Glomerular visceral epithelial cell (primary cell): ENCODE measurements around the gene ITGA11.

Experiments used
- DNase-seq: peaks from one replicate; pipeline ENCODE4 v3.0.0-alpha.2; 2016; ENCODE audit errors: extremely low spot score

Gene ITGA11

GRCh38 chr15:68389041-68389930 lies 42.7 kb downstream of the ITGA11 start:
- DNase-seq = no peak

- no peak for DNase-seq
Measured at GRCh38 chr15:68387381-68388143, 44.4 kb downstream of the ITGA11 start.

GRCh38 chr15:68386587-68387288 lies 45.2 kb downstream of the ITGA11 start:
- DNase-seq = no peak

- DNase-seq = no peak
Measured at GRCh38 chr15:68385671-68386586, 46.0 kb downstream of the ITGA11 start.

DNA sequence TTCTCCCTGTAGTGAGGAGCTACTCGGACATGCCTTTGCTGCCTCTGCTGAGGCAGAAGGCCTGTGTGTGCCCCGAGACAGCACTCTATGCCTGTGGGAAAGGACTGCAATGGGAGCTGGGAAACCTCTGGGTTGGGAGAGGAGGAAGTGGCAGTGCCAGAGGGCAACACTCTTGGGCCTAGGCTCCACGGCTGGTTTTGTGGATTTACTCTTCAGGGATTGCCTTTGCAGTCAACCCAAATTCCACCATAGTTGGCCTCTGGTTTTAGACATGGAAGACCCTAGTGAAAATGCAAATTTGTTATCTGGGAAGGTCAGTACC lies 46.8 kb downstream of the ITGA11 start:
- DNase-seq = no peak

- DNase-seq = peak; percentile 76
Measured at GRCh38 chr15:68384451-68385239, 47.3 kb downstream of the ITGA11 start.

- DNase-seq = peak; percentile 51
Measured at GRCh38 chr15:68383161-68384074, 48.5 kb downstream of the ITGA11 start.

DNA sequence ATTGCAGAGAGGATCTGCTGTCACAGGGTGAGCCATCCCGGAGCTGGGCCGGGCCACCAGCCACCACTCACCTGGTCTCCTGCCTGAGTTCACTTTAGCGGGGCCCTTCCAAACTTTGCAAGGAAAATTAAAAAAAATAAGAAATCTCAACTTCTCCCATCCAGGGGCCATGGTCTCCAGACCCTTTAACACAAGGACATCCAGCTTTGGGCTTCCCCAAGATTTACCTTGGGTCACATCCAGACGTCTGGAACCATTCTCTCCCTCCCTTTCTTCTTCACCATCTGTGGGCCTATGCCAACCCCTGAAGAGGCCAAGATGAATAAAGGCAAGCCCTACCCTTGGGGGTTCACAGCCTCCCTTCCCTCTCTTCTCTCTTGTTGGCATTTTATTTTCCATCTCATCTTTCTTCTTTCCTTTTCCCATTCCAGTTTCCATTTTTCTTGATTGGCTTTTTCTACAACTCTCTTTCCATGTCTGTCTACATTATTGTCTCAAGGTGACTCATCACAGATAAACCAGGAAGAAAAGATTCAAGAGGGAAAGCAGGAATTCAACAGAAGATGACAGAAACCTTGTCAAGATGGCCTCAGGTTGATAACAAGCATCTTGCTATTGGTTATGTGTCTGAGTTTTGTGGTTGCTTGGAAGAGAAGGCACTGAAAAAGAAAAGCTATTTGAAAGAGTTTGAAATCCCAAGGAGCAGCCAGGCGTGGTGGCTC lies 49.5 kb downstream of the ITGA11 start:
- DNase-seq = no peak

GRCh38 chr15:68380456-68380855 lies 51.5 kb downstream of the ITGA11 start:
- no peak for DNase-seq

- DNase-seq = no peak
Measured at GRCh38 chr15:68379759-68380290, 52.1 kb downstream of the ITGA11 start.

DNA sequence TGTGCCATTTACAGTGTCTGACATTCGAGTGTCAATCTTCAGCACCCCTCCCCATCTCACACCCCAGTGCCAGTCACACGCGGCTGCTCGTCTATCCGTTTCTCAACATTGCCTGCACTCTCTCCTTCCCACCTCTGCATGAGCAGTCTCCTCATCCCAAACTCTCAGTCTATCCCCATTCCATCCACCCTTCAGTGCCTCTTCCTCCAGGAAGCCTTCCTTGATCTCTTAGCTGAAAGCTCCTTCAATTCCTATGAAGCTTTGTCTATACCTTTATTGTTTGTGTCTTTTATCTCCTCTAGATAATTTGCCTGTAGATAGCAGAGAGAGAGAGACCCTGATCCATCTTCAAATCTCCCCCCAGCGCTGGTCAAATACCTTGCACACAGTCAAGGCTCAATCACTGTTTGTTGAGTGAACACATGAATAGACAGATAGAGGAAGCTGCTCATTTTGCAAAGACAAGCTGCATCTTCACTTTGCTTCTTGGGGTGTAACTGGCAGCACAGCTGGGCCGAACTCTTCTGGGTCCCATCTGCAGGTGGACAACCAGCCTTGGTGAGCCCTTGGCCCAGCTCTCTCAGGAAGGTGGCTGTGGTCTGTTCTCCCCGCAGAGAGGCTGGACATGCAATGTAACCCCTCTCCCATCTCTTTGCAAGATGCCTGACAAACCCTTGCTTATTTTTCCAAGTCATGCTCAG lies 52.8 kb downstream of the ITGA11 start:
- no peak for DNase-seq

DNA sequence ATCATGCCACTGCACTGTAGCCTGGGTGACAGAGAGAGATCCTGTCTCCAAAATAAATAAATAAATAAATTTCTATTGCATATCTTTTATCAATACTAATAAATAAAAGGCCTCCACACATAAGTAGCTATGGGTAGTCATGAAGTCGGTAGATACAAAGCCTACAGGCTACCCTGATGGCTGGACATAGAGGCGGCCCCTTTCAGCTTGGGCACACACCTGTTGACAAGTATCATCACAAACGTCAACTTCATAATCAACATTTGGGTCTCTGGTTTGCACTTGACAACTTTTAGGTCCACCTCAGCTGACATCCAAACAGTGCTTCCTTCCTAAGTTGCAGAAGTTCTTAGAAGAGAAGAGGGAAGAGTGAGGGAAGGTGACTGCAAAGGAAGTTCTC lies 53.4 kb downstream of the ITGA11 start:
- no peak for DNase-seq

DNA sequence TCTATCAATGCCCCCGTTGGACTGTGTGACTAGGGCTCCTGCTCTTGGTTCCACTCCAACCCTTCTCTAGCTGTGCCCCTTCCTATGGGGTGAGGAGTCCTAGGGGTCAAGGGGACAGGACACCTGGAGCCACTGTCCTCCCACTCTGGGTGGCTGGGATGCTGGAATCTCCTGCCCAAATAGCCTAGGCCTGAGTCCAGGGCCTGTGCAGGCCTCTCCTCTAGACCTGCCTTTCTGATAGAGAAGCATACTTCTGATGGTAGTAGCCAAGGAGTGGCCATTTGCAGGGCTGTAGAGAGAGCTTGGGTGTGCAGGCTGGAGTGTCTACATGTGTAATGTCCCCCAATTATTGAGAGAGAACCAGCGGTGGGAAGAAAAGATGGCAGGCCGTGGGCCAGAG lies 54.2 kb downstream of the ITGA11 start:
- DNase-seq = no peak

DNA sequence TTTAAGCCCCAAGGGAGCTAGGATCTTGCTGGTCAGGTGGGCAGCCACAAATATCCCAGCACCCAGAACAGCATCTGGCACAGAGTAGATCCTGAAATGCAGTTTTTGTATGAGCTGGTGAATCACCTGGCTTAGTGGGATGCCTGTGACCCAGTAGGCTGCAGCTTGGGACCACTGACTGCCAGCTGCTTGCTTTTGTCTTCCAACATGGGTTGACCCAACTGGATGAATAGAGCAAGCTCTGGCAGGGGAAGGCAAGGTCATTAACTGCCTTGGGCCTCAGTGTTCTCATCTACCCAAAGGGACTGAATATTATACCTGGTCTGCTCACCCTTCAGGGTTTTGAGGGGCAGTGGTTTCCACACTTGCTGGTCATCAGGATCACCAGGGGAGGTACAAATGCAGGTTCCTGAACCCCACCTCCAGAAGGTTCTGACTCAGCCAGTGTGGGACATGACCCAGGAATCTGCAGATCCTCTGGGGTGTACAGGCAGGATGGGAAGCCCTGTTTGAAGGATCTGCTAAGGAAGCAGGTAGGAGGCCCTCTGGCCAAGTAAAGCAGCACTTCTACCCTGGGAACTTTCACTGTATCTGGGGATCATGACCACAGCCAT lies 55.4 kb downstream of the ITGA11 start:
- no peak for DNase-seq

GRCh38 chr15:68375716-68376220 lies 56.2 kb downstream of the ITGA11 start:
- DNase-seq = no peak

- DNase-seq = no peak
Measured at GRCh38 chr15:68375191-68375631, 56.8 kb downstream of the ITGA11 start.

DNA sequence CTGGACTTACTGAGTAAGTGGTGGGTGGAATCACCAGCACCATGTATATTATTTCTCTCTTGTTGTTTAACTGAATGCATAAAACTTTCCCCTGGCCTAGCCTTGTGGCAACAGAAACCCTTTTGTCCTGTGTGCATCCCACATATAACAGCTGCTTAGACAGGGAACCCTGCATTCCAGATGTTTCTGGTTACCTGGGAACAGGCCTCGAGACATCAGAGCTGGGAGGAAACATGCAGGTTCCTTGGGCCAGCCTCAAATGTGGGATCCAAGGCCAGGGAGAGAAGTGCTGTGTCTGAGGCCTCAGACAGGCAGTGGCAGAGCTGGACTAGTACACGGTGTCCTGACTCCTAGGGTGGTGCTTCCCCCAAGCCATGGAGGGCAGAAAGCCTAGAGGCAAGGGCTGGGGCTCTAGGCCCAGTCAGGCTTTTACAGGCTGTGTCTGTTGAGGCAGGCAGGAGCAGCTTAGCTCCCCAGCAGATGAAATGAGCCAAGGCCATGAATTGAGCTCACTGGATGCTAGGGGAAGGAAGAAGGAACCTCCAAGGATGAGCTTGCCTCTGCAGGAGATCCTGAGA lies 57.7 kb downstream of the ITGA11 start:
- DNase-seq = no peak
